PC-9 (cell line): ENCODE data around the gene ITGAX.

ENCODE experiments used
- CTCF ChIP-seq: fragments of 200-600 bp; sonication (generic); conservative IDR thresholded peaks from 2 replicates; pipeline ENCODE4 v1.6.1; 2017; ENCODE audit warnings: mixed run types, antibody characterized with exemption, mild to moderate bottlenecking, moderate library complexity
- EZH2 ChIP-seq: fragments of 200-600 bp; sonication (generic); IDR thresholded peaks from 2 replicates; pipeline ENCODE4 v1.8.0; 2017; ENCODE audit warnings: antibody characterized with exemption, low read depth

- TF ChIP-seq CTCF (no peak), EZH2 (no peak)
Observed at GRCh38 chr16:31410082-31410481, 55.1 kb downstream of the ITGAX start.
